ENCODE measurements around the gene C1QTNF1. TPM values are rescaled to one million over a fixed set of nuclear protein-coding genes. Genes with fewer than 3 reads are reported as not detected.

The C1QTNF1 gene
- total and polyA plus RNA-seq, 2 donors (not counting 1 experiment from before 2014, with no cell fraction given), result not detected

DNA sequence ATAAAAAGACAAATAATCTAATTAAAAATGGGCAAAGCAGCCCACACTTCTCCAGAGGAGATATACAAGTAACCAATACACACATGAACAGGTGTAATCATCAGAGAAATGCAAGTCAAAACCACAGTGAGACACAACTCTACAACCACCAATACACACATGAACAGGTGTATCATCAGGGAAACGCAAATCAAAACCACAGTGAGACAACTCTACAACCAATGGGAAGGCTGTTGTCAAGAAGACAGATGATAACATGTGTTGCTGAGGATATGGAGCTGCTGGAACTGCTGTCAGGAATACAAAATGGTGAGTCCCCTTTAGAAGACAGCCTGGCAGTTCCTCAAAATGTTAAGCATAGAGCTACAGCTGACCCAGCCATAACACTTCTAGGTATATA is 28.2 kb downstream of the C1QTNF1 start:
- Histone ChIP-seq H3K36me3 (replicated peaks in 1 of 2; ENCODE audit: control extremely low read depth in 1 of 2, control insufficient read depth in 1 of 2, extremely low read depth in 1 of 2, insufficient read depth in 2 of 2, low read length in 1 of 2) (no peaks in the 10 kb centered on the region), H4K20me1 (ENCODE audit: control insufficient read depth, insufficient read depth, low read length, poor library complexity, severe bottlenecking) (no peaks in the 10 kb centered on the region), H3K9me3 (ENCODE audit: control extremely low read depth in 1 of 3, control insufficient read depth in 2 of 3, insufficient read depth in 1 of 3, low read length in 2 of 3) (peaks cover 0 to 14% (median 5%) of the 10 kb centered on the region in 3 donors), H3K4me2 (replicated peaks; ENCODE audit: low read depth, low read length, poor library complexity, severe bottlenecking) (no peak overlapping the region), H3K79me2 (ENCODE audit: control insufficient read depth, insufficient read depth, low read length) (no peaks in the 10 kb centered on the region), H3K27ac (ENCODE audit: low read length in 2 of 2) (no peak overlapping the region), H3K9ac (ENCODE audit: low read length) (no peak overlapping the region), H2AFZ (ENCODE audit: insufficient read depth, low read depth, low read length, poor library complexity, severe bottlenecking) (no peak overlapping the region), H3K27me3 (replicated peaks in 1 of 4; ENCODE audit: control extremely low read depth in 1 of 4, control insufficient read depth in 3 of 4, insufficient read depth in 4 of 4, low read length in 3 of 4) (no peaks in the 10 kb centered on the region), H3K4me3 (ENCODE audit: control extremely low read depth in 1 of 5, extremely low read depth in 1 of 5, insufficient read depth in 1 of 5, low read depth in 2 of 5, low read length in 4 of 5) (no peak overlapping the region), H3K4me1 (ENCODE audit: control insufficient read depth in 2 of 2, insufficient read depth in 2 of 2, low read length in 2 of 2) (no peaks in the 10 kb centered on the region)
- H3K9me3 Mint-ChIP-seq (ENCODE audit: insufficient read depth), result peaks cover 8% of the 10 kb centered on the region
- ATAC-seq (ENCODE audit: low read depth), result no peak
- no peaks in the 10 kb centered on the region for H3K4me1 Mint-ChIP-seq
- DNase-seq, result no peak
- no peak for TF ChIP-seq EZH2 (IDR thresholded peaks at IDR 0.05; ENCODE audit: borderline replicate concordance, insufficient read depth, low read depth, low read length, poor library complexity, severe bottlenecking)
- TF ChIP-seq, protein P1, sequence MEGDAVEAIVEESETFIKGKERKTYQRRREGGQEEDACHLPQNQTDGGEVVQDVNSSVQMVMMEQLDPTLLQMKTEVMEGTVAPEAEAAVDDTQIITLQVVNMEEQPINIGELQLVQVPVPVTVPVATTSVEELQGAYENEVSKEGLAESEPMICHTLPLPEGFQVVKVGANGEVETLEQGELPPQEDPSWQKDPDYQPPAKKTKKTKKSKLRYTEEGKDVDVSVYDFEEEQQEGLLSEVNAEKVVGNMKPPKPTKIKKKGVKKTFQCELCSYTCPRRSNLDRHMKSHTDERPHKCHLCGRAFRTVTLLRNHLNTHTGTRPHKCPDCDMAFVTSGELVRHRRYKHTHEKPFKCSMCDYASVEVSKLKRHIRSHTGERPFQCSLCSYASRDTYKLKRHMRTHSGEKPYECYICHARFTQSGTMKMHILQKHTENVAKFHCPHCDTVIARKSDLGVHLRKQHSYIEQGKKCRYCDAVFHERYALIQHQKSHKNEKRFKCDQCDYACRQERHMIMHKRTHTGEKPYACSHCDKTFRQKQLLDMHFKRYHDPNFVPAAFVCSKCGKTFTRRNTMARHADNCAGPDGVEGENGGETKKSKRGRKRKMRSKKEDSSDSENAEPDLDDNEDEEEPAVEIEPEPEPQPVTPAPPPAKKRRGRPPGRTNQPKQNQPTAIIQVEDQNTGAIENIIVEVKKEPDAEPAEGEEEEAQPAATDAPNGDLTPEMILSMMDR (IDR thresholded peaks at IDR 0.05), result no peak
- ChIA-PET CTCF (interaction anchor here (0.9 to 2.4 kb wide), 4 partner anchors 8 to 342 kb away, joined by 3 to 8 read pairs (median 3); no protein-coding TSS in a partner anchor), POLR2A (no interaction called here)
- H3K27ac Mint-ChIP-seq, result no peak overlapping the region
- no peak overlapping the region for H3K4me3 Mint-ChIP-seq
- intact Hi-C loops (cut with micrococcal nuclease), result no loop called here
- no CpG with 5 or more reads among the region's 1 CpG for WGBS (ENCODE audit: insufficient coverage)
- H3K27me3 Mint-ChIP-seq, result peaks cover 26% of the 10 kb centered on the region

DNA sequence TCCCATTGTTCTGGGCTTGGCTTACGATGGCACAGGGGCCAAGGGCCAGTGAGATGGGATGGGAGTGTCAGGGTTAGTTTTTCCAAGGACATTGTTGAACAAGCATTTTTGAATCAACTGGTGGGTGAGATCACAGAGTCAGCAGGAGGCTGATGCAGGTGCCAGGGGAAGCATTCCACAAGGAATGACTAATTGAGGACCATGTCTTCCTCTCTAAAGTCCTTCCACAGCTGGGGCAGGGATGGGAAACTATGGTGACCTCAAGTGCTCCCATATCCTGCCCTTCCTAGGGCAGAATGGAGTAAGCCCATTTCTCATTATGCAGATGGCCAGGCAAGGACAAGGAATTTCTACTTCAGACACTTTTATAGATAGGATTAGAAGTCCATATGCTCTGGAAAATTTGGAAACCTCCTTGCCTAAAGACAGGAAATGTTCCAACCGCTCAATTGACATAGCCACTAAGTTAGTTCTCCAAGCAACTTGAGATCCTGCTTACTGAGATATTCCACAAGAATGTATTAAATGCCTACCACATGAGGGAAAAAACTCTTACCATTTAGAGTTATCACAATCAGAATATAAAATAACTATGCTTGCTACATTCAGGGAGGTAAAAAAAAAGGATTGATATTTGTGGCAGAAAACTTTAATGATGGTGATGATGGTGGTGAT is 29.4 kb downstream of the C1QTNF1 start:
- H3K27me3 ChIP-seq (replicated peaks in 1 of 4; ENCODE audit: control extremely low read depth in 1 of 4, control insufficient read depth in 3 of 4, insufficient read depth in 4 of 4, low read length in 3 of 4), result peaks cover 0 to 4% (median 0%) of the 10 kb centered on the region in 4 experiments
- DNase-seq (no peak), ATAC-seq (ENCODE audit: low read depth) (no peak)
- no peak overlapping the region for H3K27ac Mint-ChIP-seq
- H3K36me3 ChIP-seq (replicated peaks in 1 of 2; ENCODE audit: control extremely low read depth in 1 of 2, control insufficient read depth in 1 of 2, extremely low read depth in 1 of 2, insufficient read depth in 2 of 2, low read length in 1 of 2), result no peaks in the 10 kb centered on the region
- H4K20me1 ChIP-seq (ENCODE audit: control insufficient read depth, insufficient read depth, low read length, poor library complexity, severe bottlenecking), result no peaks in the 10 kb centered on the region
- no peak overlapping the region for H3K4me3 Mint-ChIP-seq
- no peaks in the 10 kb centered on the region for H3K4me1 ChIP-seq (ENCODE audit: control insufficient read depth in 2 of 2, insufficient read depth in 2 of 2, low read length in 2 of 2)
- peaks cover 8% of the 10 kb centered on the region for H3K9me3 Mint-ChIP-seq (ENCODE audit: insufficient read depth)
- no peak overlapping the region for H3K4me3 ChIP-seq (ENCODE audit: control extremely low read depth in 1 of 5, extremely low read depth in 1 of 5, insufficient read depth in 1 of 5, low read depth in 2 of 5, low read length in 4 of 5)
- TF ChIP-seq, protein P1 (IDR thresholded peaks at IDR 0.05), result no peak
- no peak for TF ChIP-seq EZH2 (IDR thresholded peaks at IDR 0.05; ENCODE audit: borderline replicate concordance, insufficient read depth, low read depth, low read length, poor library complexity, severe bottlenecking)
- intact Hi-C loops (cut with micrococcal nuclease), result no loop called here
- ChIA-PET POLR2A (no interaction called here), CTCF (interaction anchor here (0.9 to 1.4 kb wide), 4 partner anchors 9 to 339 kb away, joined by 3 read pairs; no protein-coding TSS in a partner anchor)
- H3K4me2 ChIP-seq (replicated peaks; ENCODE audit: low read depth, low read length, poor library complexity, severe bottlenecking), result no peak overlapping the region
- H3K27me3 Mint-ChIP-seq, result peaks cover 32% of the 10 kb centered on the region
- H3K9me3 ChIP-seq (ENCODE audit: control extremely low read depth in 1 of 3, control insufficient read depth in 2 of 3, insufficient read depth in 1 of 3, low read length in 2 of 3), result peaks cover 0 to 20% (median 5%) of the 10 kb centered on the region in 3 donors
- no peak overlapping the region for H3K9ac ChIP-seq (ENCODE audit: low read length)
- H3K27ac ChIP-seq (ENCODE audit: low read length in 2 of 2), result no peak overlapping the region
- H3K79me2 ChIP-seq (ENCODE audit: control insufficient read depth, insufficient read depth, low read length), result no peaks in the 10 kb centered on the region
- no peak overlapping the region for H2AFZ ChIP-seq (ENCODE audit: insufficient read depth, low read depth, low read length, poor library complexity, severe bottlenecking)
- WGBS (ENCODE audit: insufficient coverage), result 100% methylated on average over 2 of the region's 2 CpGs
- H3K4me1 Mint-ChIP-seq, result no peaks in the 10 kb centered on the region

All from B cell (primary cell).